Activated CD4-positive, alpha-beta T cell treated with anti-CD3 and anti-CD28 coated beads, Interleukin-2, amount 50 U/mL, for 1 hour (primary cell): Measurements from ENCODE around the gene GTF3C2.
"Not testable (repeated sequence)": the region's sequence is repeated elsewhere in the genome, so short reads cannot be mapped to it uniquely, and the experiment has no call there.

Experiments used
- DNase-seq: peaks from one replicate; pipeline ENCODE4 v3.0.0-alpha.2; 2020

GTF3C2 gene

GRCh38 chr2:27370816-27371620 is 14.5 kb upstream of the GTF3C2 start:
- peak; percentile 18 for DNase-seq

GRCh38 chr2:27370026-27370815 is 13.7 kb upstream of the GTF3C2 start, which contains the start of the genes EIF2B4 and SNX17:
Gene EIF2B4 (minus strand): TSS chr2:27370338. CDS start chr2:27370314, 24 bp downstream.
Gene SNX17 (plus strand): TSS chr2:27370616. CDS start chr2:27370744, 128 bp downstream.
- DNase-seq: peak; percentile 99

- no peak for DNase-seq
These were observed 13.0 kb upstream of the GTF3C2 start for GRCh38 chr2:27369471-27370025.

- DNase-seq: no peak
These were observed 7.4 kb upstream of the GTF3C2 start for GRCh38 chr2:27363933-27364332.

GRCh38 chr2:27362678-27363420 is 6.3 kb upstream of the GTF3C2 start:
- no peak for DNase-seq

- no peak for DNase-seq
These were observed 545 bp downstream of the GTF3C2 start for GRCh38 chr2:27356056-27356381.

GRCh38 chr2:27354597-27354927 is 2.0 kb downstream of the GTF3C2 start:
- DNase-seq: no peak

- no peak for DNase-seq
These were observed 2.6 kb downstream of the GTF3C2 start for GRCh38 chr2:27353762-27354596.

GRCh38 chr2:27353386-27353761 is 3.2 kb downstream of the GTF3C2 start:
- not testable (repeated sequence) for DNase-seq

GRCh38 chr2:27351802-27352598 is 4.6 kb downstream of the GTF3C2 start:
- no peak for DNase-seq

GRCh38 chr2:27350106-27350693 is 6.4 kb downstream of the GTF3C2 start:
- DNase-seq: no peak

GRCh38 chr2:27347641-27348040 is 8.9 kb downstream of the GTF3C2 start:
- DNase-seq: no peak

GRCh38 chr2:27336173-27336572 is 20.4 kb downstream of the GTF3C2 start:
- DNase-seq: no peak

GRCh38 chr2:27335311-27335710 is 21.3 kb downstream of the GTF3C2 start:
- DNase-seq: no peak

- DNase-seq: no peak
These were observed 31.8 kb downstream of the GTF3C2 start for GRCh38 chr2:27324720-27325119.

GRCh38 chr2:27323596-27324285 is 32.8 kb downstream of the GTF3C2 start:
- DNase-seq: no peak

GRCh38 chr2:27322766-27323595 is 33.6 kb downstream of the GTF3C2 start, which contains the start of gene MPV17:
Gene MPV17 (minus strand): TSS chr2:27323097. CDS start chr2:27322517, 580 bp downstream.
- peak; percentile 84 for DNase-seq

- DNase-seq: no peak
These were observed 34.2 kb downstream of the GTF3C2 start for GRCh38 chr2:27322301-27322765.

- no peak for DNase-seq
These were observed 35.5 kb downstream of the GTF3C2 start for GRCh38 chr2:27320958-27321543.
